Activated CD4-positive, alpha-beta T cell treated with anti-CD3 and anti-CD28 coated beads, Interleukin-2, amount 50 U/mL, for 48 hours (primary cell): ENCODE results near the gene INTS1.

Source experiments
- DNase-seq, 2 experiments: peaks; one replicate each; pipeline ENCODE4 v3.0.0-alpha.2; 2020

The INTS1 gene

DNA sequence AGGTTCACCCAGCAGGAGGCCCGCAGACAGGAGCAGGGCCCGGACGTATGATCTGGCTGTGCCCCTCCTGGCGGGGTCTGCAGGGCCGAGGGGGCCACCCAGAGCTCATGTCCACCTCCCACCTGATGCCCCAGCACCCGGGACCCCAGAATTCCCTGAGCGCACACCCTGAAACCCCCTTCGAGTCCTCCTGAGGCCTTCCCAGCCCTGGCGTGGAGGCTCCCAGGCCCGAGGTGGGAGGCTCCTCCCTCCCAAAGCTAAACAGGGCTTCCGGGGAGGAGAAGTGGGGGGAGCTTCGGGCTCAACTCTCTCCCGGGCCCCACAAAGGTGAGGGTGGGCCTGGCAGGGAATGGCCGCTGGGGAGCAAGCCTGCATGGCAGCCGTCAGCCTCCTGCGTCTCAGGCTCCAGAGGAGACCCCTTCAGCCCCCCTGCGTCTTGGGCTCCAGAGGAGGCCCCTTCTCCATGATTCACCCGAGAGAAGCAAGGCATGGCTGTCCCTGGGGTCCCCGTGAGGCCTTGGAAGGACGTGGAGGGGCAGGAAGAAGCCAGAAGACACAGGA is 75.2 kb downstream of the INTS1 start:
- no peak for DNase-seq

- DNase-seq: no peak
Observed at GRCh38 chr7:1427064-1427657, 77.0 kb downstream of the INTS1 start.

DNA sequence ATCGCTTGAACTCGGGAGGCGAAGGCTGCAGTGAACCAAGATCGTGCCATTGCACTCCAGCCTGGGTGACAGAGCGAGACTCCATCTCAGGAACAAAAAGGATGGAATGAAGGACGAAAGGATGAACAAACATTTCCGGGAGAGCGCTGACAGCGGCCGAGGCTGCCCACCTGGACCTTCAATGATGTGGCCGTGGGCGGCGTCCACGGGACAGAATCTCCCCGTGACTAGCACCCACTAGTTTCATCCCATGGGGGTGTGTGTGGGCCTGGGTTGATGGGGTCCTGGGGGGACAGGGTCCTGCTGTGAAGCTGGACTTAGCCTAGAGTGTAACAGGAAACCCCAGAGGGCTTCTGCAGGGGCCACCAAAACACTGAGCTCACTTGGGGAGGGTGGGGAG is 77.7 kb downstream of the INTS1 start:
- DNase-seq: no peak

DNA sequence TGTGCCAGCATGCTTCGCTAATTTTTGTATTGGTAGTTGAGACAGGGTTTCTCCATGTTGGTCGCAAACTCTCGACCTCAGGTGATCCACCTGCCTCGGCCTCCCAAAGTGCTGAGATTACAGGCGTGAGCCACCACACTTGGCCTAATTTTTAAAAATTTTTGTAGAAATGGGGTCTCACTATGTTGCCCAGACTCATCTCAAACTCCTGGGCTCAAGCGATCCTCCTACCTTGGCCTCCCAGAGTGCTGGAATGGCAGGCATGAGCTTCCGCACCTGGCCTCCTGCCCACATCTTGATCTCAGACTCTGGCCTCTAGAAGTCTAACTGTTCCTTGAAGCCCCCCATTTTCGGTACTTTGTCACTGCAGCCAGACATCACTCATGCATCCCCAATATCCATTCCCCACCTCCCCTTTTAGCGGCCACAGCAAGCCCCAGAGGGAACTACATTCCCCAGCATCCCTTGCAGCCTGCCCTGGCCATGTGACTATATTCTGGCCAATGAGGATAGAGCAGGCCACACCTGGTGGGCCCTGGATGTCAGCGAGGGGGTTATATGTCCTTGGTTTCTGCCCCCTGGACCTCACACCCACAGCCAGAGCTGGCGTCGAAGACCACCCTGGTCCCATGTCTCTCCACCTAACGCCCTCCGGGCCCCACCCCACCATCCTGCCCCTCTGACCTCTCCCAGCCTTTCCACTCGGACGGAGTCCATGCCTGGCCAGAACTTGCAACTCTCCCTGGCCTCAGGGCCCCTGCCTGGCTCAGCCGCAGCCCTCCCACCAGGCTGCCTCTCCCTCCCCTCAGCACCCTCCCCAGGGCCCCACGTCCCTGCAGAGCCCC is 78.7 kb downstream of the INTS1 start:
- DNase-seq: no peak

DNA sequence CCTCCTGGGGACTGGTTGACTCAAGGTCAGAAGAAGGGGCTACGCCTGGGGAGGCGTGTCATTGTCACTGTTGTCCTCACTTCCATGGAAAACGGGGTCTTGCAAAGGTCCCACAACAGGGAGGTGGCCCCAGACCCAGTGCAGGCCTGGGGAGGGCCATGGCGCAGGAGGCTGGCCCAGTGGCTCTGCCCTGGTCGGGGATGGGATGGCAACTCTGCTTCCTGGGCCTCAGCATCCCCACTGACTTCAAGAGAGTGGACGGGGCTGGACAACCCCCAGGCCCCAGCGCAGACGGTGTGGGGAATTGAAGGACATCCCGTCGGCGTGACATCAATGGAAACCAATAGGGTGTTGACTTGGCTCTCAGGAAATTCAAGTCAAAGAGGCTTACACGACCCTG is 80.1 kb downstream of the INTS1 start:
- DNase-seq: no peak

- DNase-seq: no peak
Observed at GRCh38 chr7:1423264-1423811, 80.9 kb downstream of the INTS1 start.

DNA sequence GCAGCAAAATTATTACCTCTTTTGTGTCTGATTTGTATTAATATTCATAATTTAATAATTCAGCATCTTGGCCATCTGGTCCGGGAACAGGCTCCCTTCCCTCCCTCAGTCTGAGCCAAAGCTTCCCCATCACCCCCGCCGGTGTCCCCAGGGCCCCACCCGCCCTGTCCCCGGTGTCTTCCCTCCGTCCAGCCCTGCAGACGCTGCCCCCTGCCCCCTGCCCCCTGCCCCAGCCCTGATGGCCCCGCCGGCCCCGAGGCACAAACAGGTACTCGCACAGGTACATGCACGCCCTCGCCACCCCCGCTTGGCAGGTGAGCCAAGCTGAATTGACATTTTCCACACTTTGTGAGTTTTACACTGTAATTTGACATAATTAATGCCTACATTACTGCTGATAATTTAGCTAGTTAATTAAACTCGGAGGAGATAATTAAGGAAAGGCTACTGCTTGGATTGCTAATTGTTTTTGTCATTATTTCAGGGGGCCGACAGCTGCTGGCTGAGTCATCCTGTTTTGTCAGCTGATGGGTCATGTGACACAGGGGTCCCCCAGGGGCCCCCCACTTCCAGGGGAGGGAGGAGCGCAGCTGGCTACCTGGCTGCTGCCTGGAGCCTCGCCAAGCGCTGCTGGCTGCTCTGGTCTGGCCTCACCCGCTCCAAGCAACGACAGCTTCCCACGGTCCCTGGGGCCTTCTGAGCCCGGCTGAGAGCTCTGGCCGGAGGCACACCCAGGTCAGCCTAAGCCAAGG is 81.5 kb downstream of the INTS1 start:
- DNase-seq: no peak

- no peak for DNase-seq
Observed at GRCh38 chr7:1421946-1422345, 82.2 kb downstream of the INTS1 start.

GRCh38 chr7:1421020-1421790 is 83.0 kb downstream of the INTS1 start:
- no peak for DNase-seq
